GM23248 (cell line): Measurements from ENCODE around the gene STK31. TPM values are rescaled to one million over a fixed set of nuclear protein-coding genes. Genes with fewer than 3 reads are reported as not detected.
"Not testable (repeated sequence)": the region's sequence is repeated elsewhere in the genome, so short reads cannot be mapped to it uniquely, and the experiment has no call there.

ENCODE experiments used
- DNase-seq: peaks from one replicate; pipeline ENCODE4 v3.0.0-alpha.2; 2015
- H2AFZ ChIP-seq: fragments of 200-600 bp; sonication (generic); 2 replicates; pipeline ENCODE4 v1.6.1; 2016; ENCODE audit warnings: antibody characterized with exemption
- H3F3A ChIP-seq: fragments of 200-600 bp; sonication (generic); 2 replicates; pipeline ENCODE4 v1.6.1; 2016; ENCODE audit warnings: mild to moderate bottlenecking, antibody characterized with exemption, mixed run types; ENCODE audit not compliant: insufficient read depth
- H3K27ac ChIP-seq: fragments of 200-600 bp; sonication (generic); 2 replicates; pipeline ENCODE4 v1.5.1; 2016; ENCODE audit warnings: mild to moderate bottlenecking
- H3K27me3 ChIP-seq: fragments of 200-600 bp; sonication (generic); replicated peaks from 2 replicates; pipeline ENCODE4 v1.6.1; 2016; ENCODE audit warnings: mild to moderate bottlenecking; ENCODE audit not compliant: insufficient read depth
- H3K36me3 ChIP-seq: fragments of 200-600 bp; sonication (generic); 2 replicates; pipeline ENCODE4 v1.6.1; 2016; ENCODE audit warnings: low read depth, mild to moderate bottlenecking
- H3K4me1 ChIP-seq: fragments of 200-600 bp; sonication (generic); 2 replicates; pipeline ENCODE4 v1.6.1; 2016; ENCODE audit warnings: mild to moderate bottlenecking; ENCODE audit not compliant: insufficient read depth
- H3K4me2 ChIP-seq: fragments of 200-600 bp; sonication (generic); one replicate; pipeline ENCODE4 v1.6.1; 2016; ENCODE audit warnings: mild to moderate bottlenecking; ENCODE audit not compliant: unreplicated experiment
- H3K4me3 ChIP-seq: fragments of 200-600 bp; sonication (generic); 2 replicates; pipeline ENCODE4 v1.5.1; 2016; ENCODE audit warnings: mild to moderate bottlenecking
- H3K79me2 ChIP-seq: fragments of 200-600 bp; sonication (generic); 2 replicates; pipeline ENCODE4 v1.6.1; 2016; ENCODE audit warnings: mild to moderate bottlenecking; ENCODE audit not compliant: insufficient read depth
- H3K9ac ChIP-seq: fragments of 200-600 bp; sonication (generic); 2 replicates; pipeline ENCODE4 v1.6.1; 2016; ENCODE audit warnings: mild to moderate bottlenecking
- H3K9me2 ChIP-seq: fragments of 200-600 bp; sonication (generic); 2 replicates; pipeline ENCODE4 v1.6.1; 2016; ENCODE audit warnings: mixed run types, mild to moderate bottlenecking, moderate library complexity; ENCODE audit not compliant: insufficient read depth
- H3K9me3 ChIP-seq: fragments of 200-600 bp; sonication (generic); one replicate; pipeline ENCODE4 v1.6.1; 2017; ENCODE audit warnings: low read depth
- H4K20me1 ChIP-seq: fragments of 200-600 bp; sonication (generic); 2 replicates; pipeline ENCODE4 v1.6.0; 2016; ENCODE audit not compliant: insufficient read depth
- EZH2 ChIP-seq: fragments of 200-600 bp; sonication (generic); IDR thresholded peaks from 2 replicates; pipeline ENCODE4 v1.6.1; 2018; ENCODE audit warnings: antibody characterized with exemption, mild to moderate bottlenecking; ENCODE audit not compliant: insufficient read depth, poor library complexity, severe bottlenecking
- EZH2phosphoT487 ChIP-seq: fragments of 200-600 bp; sonication (generic); IDR thresholded peaks from 2 replicates; pipeline ENCODE4 v1.6.1; 2018; ENCODE audit warnings: antibody characterized with exemption, moderate library complexity, mild to moderate bottlenecking, low read depth; ENCODE audit not compliant: insufficient read depth
- whole genome bisulfite sequencing, 2 experiments: methylation state at CpG; one replicate each; pipeline ENCODE4 v1.1.6; 2015 to 2017; ENCODE audit warnings: low lambda C conversion rate in 2 of 2, low coverage in 1 of 2; ENCODE audit errors: missing lambda C conversion rate in 2 of 2; 5-methylcytosine and 5-hydroxymethylcytosine counted together
- in situ Hi-C: fragments of 300-500 bp; cut with MboI; formaldehyde crosslinking; loops from 2 replicates; pipeline ENCODE4 v1.15.0; 2020
- polyA plus RNA-seq: library from polyadenylated mRNA; unstranded; fragments of >200 nt; fragmentation: Nextera tagmentation; extraction: Ambion mirVana; gene quantifications from 2 replicates; pipeline ENCODE4 v1.2.1, GENCODE V29; 2016
- total RNA-seq: library from RNA; depleted of rRNA; stranded (reverse); fragments of >200 nt; shearing (Covaris generic); gene quantifications from 2 replicates; pipeline ENCODE4 v1.2.3, GENCODE V29; 2014

The STK31 gene
- total and polyA plus RNA-seq, 2 experiments from 2014 or later: not detected

- in situ Hi-C loops: no loop called here
Measured at GRCh38 chr7:23742051-23742450, 32.0 kb downstream of the STK31 start.

GRCh38 chr7:23743226-23743625, 33.2 kb downstream of the STK31 start:
- whole genome bisulfite sequencing, 2 experiments: 44 to 48% methylated on average over 4 of the region's 4 CpGs
- Histone ChIP-seq H3F3A (no peaks in the 10 kb centered on the region), H3K27ac (no peak overlapping the region)

More at GRCh38 chr7:23742051-23742450, 32.0 kb downstream of the STK31 start:
- H3K27me3 ChIP-seq: no peaks in the 10 kb centered on the region
- H3K27ac ChIP-seq: no peak overlapping the region
- H3K79me2 ChIP-seq: no peaks in the 10 kb centered on the region
- TF ChIP-seq EZH2 (no peak), EZH2phosphoT487 (no peak)
- H4K20me1 ChIP-seq: no peaks in the 10 kb centered on the region
- DNase-seq: no peak
- no peak overlapping the region for H2AFZ ChIP-seq
- H3K4me3 ChIP-seq: no peak overlapping the region
- H3K4me2 ChIP-seq: no peak overlapping the region
- no peaks in the 10 kb centered on the region for H3K9me3 ChIP-seq
- no peaks in the 10 kb centered on the region for H3K36me3 ChIP-seq
- H3K9ac ChIP-seq: no peak overlapping the region
- no peaks in the 10 kb centered on the region for H3K4me1 ChIP-seq
- H3F3A ChIP-seq: no peaks in the 10 kb centered on the region
- no peaks in the 10 kb centered on the region for H3K9me2 ChIP-seq

GRCh38 chr7:23746629-23747028, 36.6 kb downstream of the STK31 start:
- Histone ChIP-seq H3K9me2 (no peaks in the 10 kb centered on the region), H3K9ac (no peak overlapping the region), H3K4me2 (no peak overlapping the region), H3K36me3 (no peaks in the 10 kb centered on the region), H3K4me1 (no peaks in the 10 kb centered on the region), H4K20me1 (no peaks in the 10 kb centered on the region), H3K27ac (no peak overlapping the region), H2AFZ (no peak overlapping the region), H3K4me3 (no peak overlapping the region), H3K27me3 (no peaks in the 10 kb centered on the region), H3K79me2 (no peaks in the 10 kb centered on the region), H3F3A (no peaks in the 10 kb centered on the region), H3K9me3 (no peaks in the 10 kb centered on the region)
- in situ Hi-C loops: no loop called here
- 17 to 23% methylated on average over 1 of the region's 1 CpG for WGBS, 2 experiments
- no peak for DNase-seq
- TF ChIP-seq EZH2phosphoT487 (no peak), EZH2 (no peak)

More at GRCh38 chr7:23743226-23743625, 33.2 kb downstream of the STK31 start:
- no peaks in the 10 kb centered on the region for H3K4me1 ChIP-seq
- H3K9ac ChIP-seq: no peak overlapping the region
- in situ Hi-C loops: no loop called here
- H3K79me2 ChIP-seq: no peaks in the 10 kb centered on the region
- H3K4me3 ChIP-seq: no peak overlapping the region
- TF ChIP-seq EZH2phosphoT487: no peak
- no peak for TF ChIP-seq EZH2
- no peaks in the 10 kb centered on the region for H3K36me3 ChIP-seq
- no peak overlapping the region for H3K4me2 ChIP-seq
- no peaks in the 10 kb centered on the region for H4K20me1 ChIP-seq
- DNase-seq: no peak
- H3K27me3 ChIP-seq: no peaks in the 10 kb centered on the region
- H3K9me2 ChIP-seq: no peaks in the 10 kb centered on the region
- no peak overlapping the region for H2AFZ ChIP-seq
- H3K9me3 ChIP-seq: no peaks in the 10 kb centered on the region

- 6 to 12% methylated on average over 1 of the region's 1 CpG for WGBS, 2 experiments
- TF ChIP-seq EZH2phosphoT487 (no peak), EZH2 (no peak)
Measured at GRCh38 chr7:23751852-23752251, 41.8 kb downstream of the STK31 start.

GRCh38 chr7:23758839-23759238, 48.8 kb downstream of the STK31 start:
- H3K9me3 ChIP-seq, H4K20me1 ChIP-seq, H3K79me2 ChIP-seq, DNase-seq, H2AFZ ChIP-seq, H3K27me3 ChIP-seq, H3K4me1 ChIP-seq, H3K9ac ChIP-seq, H3K27ac ChIP-seq, H3K9me2 ChIP-seq, H3K36me3 ChIP-seq, in situ Hi-C loops, H3F3A ChIP-seq, H3K4me2 ChIP-seq, H3K4me3 ChIP-seq: not testable (repeated sequence)
- WGBS, 2 experiments: 74 to 77% methylated on average over 3 of the region's 3 CpGs

More at GRCh38 chr7:23751852-23752251, 41.8 kb downstream of the STK31 start:
- no peaks in the 10 kb centered on the region for H3F3A ChIP-seq
- no peaks in the 10 kb centered on the region for H3K9me3 ChIP-seq
- no peak overlapping the region for H3K27ac ChIP-seq
- no peak overlapping the region for H3K4me3 ChIP-seq
- no peaks in the 10 kb centered on the region for H3K4me1 ChIP-seq
- in situ Hi-C loops: no loop called here
- no peak for DNase-seq
- H3K27me3 ChIP-seq: no peaks in the 10 kb centered on the region
- H3K79me2 ChIP-seq: no peaks in the 10 kb centered on the region
- H3K9me2 ChIP-seq: no peaks in the 10 kb centered on the region
- H4K20me1 ChIP-seq: no peaks in the 10 kb centered on the region
- no peak overlapping the region for H3K4me2 ChIP-seq
- no peak overlapping the region for H3K9ac ChIP-seq
- no peaks in the 10 kb centered on the region for H3K36me3 ChIP-seq
- no peak overlapping the region for H2AFZ ChIP-seq
